HUES6 (cell line): ENCODE measurements around the gene SLC27A1.

Experiments used
- H3K27ac ChIP-seq: 2 replicates; pipeline ENCODE4 v1.7.0; 2013; ENCODE audit warnings: low read depth, mild to moderate bottlenecking, low read length, inconsistent platforms
- H3K27me3 ChIP-seq: 2 replicates; pipeline ENCODE4 v1.6.1; 2013; ENCODE audit warnings: low read length; ENCODE audit not compliant: control insufficient read depth, insufficient read depth
- H3K36me3 ChIP-seq: 2 replicates; pipeline ENCODE4 v1.6.1; 2013; ENCODE audit warnings: low read length; ENCODE audit not compliant: control insufficient read depth, insufficient read depth
- H3K4me1 ChIP-seq: 2 replicates; pipeline ENCODE4 v1.6.1; 2013; ENCODE audit warnings: low read length; ENCODE audit not compliant: control insufficient read depth, insufficient read depth
- H3K4me3 ChIP-seq: 2 replicates; pipeline ENCODE4 v1.5.1; 2013; ENCODE audit warnings: low read depth, low read length
- H3K9ac ChIP-seq: one replicate; pipeline ENCODE4 v1.6.1; 2013; ENCODE audit warnings: mild to moderate bottlenecking, low read length
- H3K9me3 ChIP-seq: 2 replicates; pipeline ENCODE4 v1.6.1; 2013; ENCODE audit warnings: low read depth, low read length; ENCODE audit not compliant: control insufficient read depth, insufficient read depth

The SLC27A1 gene

GRCh38 chr19:17470068-17470841 lies at the start of gene SLC27A1:
TSS of gene SLC27A1 (plus strand) at chr19:17470524. CDS start at chr19:17470541, 17 bp downstream.
- Histone ChIP-seq H3K36me3 (no peaks in the 10 kb centered on the region), H3K9ac (peak within 1 kb of the TSS; percentile 43), H3K27me3 (peaks cover 19% of the 10 kb centered on the region), H3K9me3 (no peaks in the 10 kb centered on the region), H3K4me3 (peak within 1 kb of the TSS; percentile 80), H3K4me1 (peaks cover 18% of the 10 kb centered on the region), H3K27ac (no peak within 1 kb of the TSS)

- no peaks in the 10 kb centered on the region for H3K27me3 ChIP-seq
- no peak overlapping the region for H3K27ac ChIP-seq
- peaks cover 12% of the 10 kb centered on the region; the same call in 1 of the 2 replicates for H3K4me1 ChIP-seq
- no peak overlapping the region for H3K4me3 ChIP-seq
- no peaks in the 10 kb centered on the region for H3K9me3 ChIP-seq
- no peak overlapping the region for H3K9ac ChIP-seq
- H3K36me3 ChIP-seq: no peaks in the 10 kb centered on the region
These were observed 48.4 kb upstream of the SLC27A1 start for GRCh38 chr19:17421942-17422341.

GRCh38 chr19:17423429-17424208 lies 46.7 kb upstream of the SLC27A1 start:
- Histone ChIP-seq H3K4me1 (peaks cover 12% of the 10 kb centered on the region; the same call in 1 of the 2 replicates), H3K9ac (no peak overlapping the region), H3K9me3 (no peaks in the 10 kb centered on the region), H3K27me3 (no peaks in the 10 kb centered on the region), H3K4me3 (no peak overlapping the region), H3K36me3 (no peaks in the 10 kb centered on the region), H3K27ac (no peak overlapping the region)

- Histone ChIP-seq H3K36me3 (no peaks in the 10 kb centered on the region), H3K27ac (no peak overlapping the region), H3K9ac (no peak overlapping the region), H3K4me1 (peaks cover 5% of the 10 kb centered on the region; the same call in 1 of the 2 replicates), H3K9me3 (no peaks in the 10 kb centered on the region), H3K4me3 (peak overlapping the region; percentile 52), H3K27me3 (no peaks in the 10 kb centered on the region)
These were observed 45.5 kb upstream of the SLC27A1 start for GRCh38 chr19:17424743-17425365.

- H3K27me3 ChIP-seq: no peaks in the 10 kb centered on the region
- no peaks in the 10 kb centered on the region for H3K36me3 ChIP-seq
- 0 out of 2 replicates have a peak, but pooled peaks cover 2% of the 10 kb centered on the region for H3K4me1 ChIP-seq
- H3K9ac ChIP-seq: no peak overlapping the region
- H3K4me3 ChIP-seq: no peak overlapping the region
- no peak overlapping the region for H3K27ac ChIP-seq
- no peaks in the 10 kb centered on the region for H3K9me3 ChIP-seq
These were observed 40.6 kb upstream of the SLC27A1 start for GRCh38 chr19:17429641-17430113.

- H3K27me3 ChIP-seq: no peaks in the 10 kb centered on the region
- H3K9me3 ChIP-seq: no peaks in the 10 kb centered on the region
- H3K27ac ChIP-seq: no peak overlapping the region
- H3K36me3 ChIP-seq: no peaks in the 10 kb centered on the region
- no peak overlapping the region for H3K9ac ChIP-seq
- H3K4me3 ChIP-seq: no peak overlapping the region
- no peaks in the 10 kb centered on the region for H3K4me1 ChIP-seq
These were observed 38.9 kb upstream of the SLC27A1 start for GRCh38 chr19:17431417-17431816.

- Histone ChIP-seq H3K9ac (no peak overlapping the region), H3K36me3 (no peaks in the 10 kb centered on the region), H3K27ac (no peak overlapping the region), H3K4me1 (no peaks in the 10 kb centered on the region), H3K4me3 (no peak overlapping the region), H3K27me3 (no peaks in the 10 kb centered on the region), H3K9me3 (no peaks in the 10 kb centered on the region)
These were observed 35.1 kb upstream of the SLC27A1 start for GRCh38 chr19:17435218-17435617.

- Histone ChIP-seq H3K4me1 (no peaks in the 10 kb centered on the region), H3K9me3 (no peaks in the 10 kb centered on the region), H3K9ac (no peak overlapping the region), H3K27ac (no peak overlapping the region), H3K4me3 (no peak overlapping the region), H3K27me3 (no peaks in the 10 kb centered on the region), H3K36me3 (no peaks in the 10 kb centered on the region)
These were observed 34.0 kb upstream of the SLC27A1 start for GRCh38 chr19:17436094-17436873.

- Histone ChIP-seq H3K9ac (no peak overlapping the region), H3K4me3 (no peak overlapping the region), H3K27me3 (no peaks in the 10 kb centered on the region), H3K4me1 (no peaks in the 10 kb centered on the region), H3K27ac (no peak overlapping the region), H3K36me3 (no peaks in the 10 kb centered on the region), H3K9me3 (no peaks in the 10 kb centered on the region)
These were observed 33.5 kb upstream of the SLC27A1 start for GRCh38 chr19:17436874-17437267.

- Histone ChIP-seq H3K9ac (no peak overlapping the region), H3K27ac (no peak overlapping the region), H3K4me3 (no peak overlapping the region), H3K36me3 (no peaks in the 10 kb centered on the region), H3K4me1 (no peaks in the 10 kb centered on the region), H3K9me3 (no peaks in the 10 kb centered on the region), H3K27me3 (peaks cover 16% of the 10 kb centered on the region)
These were observed 28.9 kb upstream of the SLC27A1 start for GRCh38 chr19:17441241-17442021.
